HG02885 (cell line): ENCODE results near the gene SH2D3A.

Experiments used
- ATAC-seq: cut with Tn5 transposase; IDR thresholded peaks from one replicate; pipeline ENCODE4 v1.9.1; 2021; ENCODE audit warnings: mild to moderate bottlenecking; ENCODE audit not compliant: unreplicated experiment, poor library complexity

SH2D3A gene

GRCh38 chr19:6723738-6724137, 43.5 kb downstream of the SH2D3A start:
- ATAC-seq = no peak

- no peak for ATAC-seq
These were observed 44.1 kb downstream of the SH2D3A start for GRCh38 chr19:6723108-6723618.

- ATAC-seq = no peak
These were observed 45.5 kb downstream of the SH2D3A start for GRCh38 chr19:6721773-6722172.

- no peak for ATAC-seq
These were observed 46.1 kb downstream of the SH2D3A start for GRCh38 chr19:6721138-6721474.

- ATAC-seq = no peak
These were observed 46.7 kb downstream of the SH2D3A start, which contains the start of gene C3 for GRCh38 chr19:6720369-6721137. C3 (minus strand) TSS chr19:6720650; CDS start chr19:6720589, 61 bp downstream.

GRCh38 chr19:6719992-6720368, 47.3 kb downstream of the SH2D3A start:
- ATAC-seq = no peak

- no peak for ATAC-seq
These were observed 47.7 kb downstream of the SH2D3A start for GRCh38 chr19:6719540-6719861.

- ATAC-seq = no peak
These were observed 48.3 kb downstream of the SH2D3A start for GRCh38 chr19:6718741-6719539.

GRCh38 chr19:6718111-6718740, 49.0 kb downstream of the SH2D3A start:
- no peak for ATAC-seq

GRCh38 chr19:6717441-6717971, 49.7 kb downstream of the SH2D3A start:
- no peak for ATAC-seq

GRCh38 chr19:6717036-6717435, 50.2 kb downstream of the SH2D3A start:
- ATAC-seq = no peak

- no peak for ATAC-seq
These were observed 50.6 kb downstream of the SH2D3A start for GRCh38 chr19:6716610-6716970.

- ATAC-seq = no peak
These were observed 52.3 kb downstream of the SH2D3A start for GRCh38 chr19:6714749-6715555.

GRCh38 chr19:6713773-6714692, 53.2 kb downstream of the SH2D3A start:
- no peak for ATAC-seq

- no peak for ATAC-seq
These were observed 54.3 kb downstream of the SH2D3A start for GRCh38 chr19:6712692-6713670.

GRCh38 chr19:6712231-6712630, 55.0 kb downstream of the SH2D3A start:
- no peak for ATAC-seq

- no peak for ATAC-seq
These were observed 55.6 kb downstream of the SH2D3A start for GRCh38 chr19:6711605-6712004.

GRCh38 chr19:6711078-6711361, 56.2 kb downstream of the SH2D3A start:
- no peak for ATAC-seq
